Kidney glomerular epithelial cell (primary cell): Measurements from ENCODE around the gene MGLL.

Experiments
- DNase-seq: peaks from one replicate; lab custom pipeline; 2025; lab: John Stamatoyannopoulos, UW

Gene MGLL

DNA sequence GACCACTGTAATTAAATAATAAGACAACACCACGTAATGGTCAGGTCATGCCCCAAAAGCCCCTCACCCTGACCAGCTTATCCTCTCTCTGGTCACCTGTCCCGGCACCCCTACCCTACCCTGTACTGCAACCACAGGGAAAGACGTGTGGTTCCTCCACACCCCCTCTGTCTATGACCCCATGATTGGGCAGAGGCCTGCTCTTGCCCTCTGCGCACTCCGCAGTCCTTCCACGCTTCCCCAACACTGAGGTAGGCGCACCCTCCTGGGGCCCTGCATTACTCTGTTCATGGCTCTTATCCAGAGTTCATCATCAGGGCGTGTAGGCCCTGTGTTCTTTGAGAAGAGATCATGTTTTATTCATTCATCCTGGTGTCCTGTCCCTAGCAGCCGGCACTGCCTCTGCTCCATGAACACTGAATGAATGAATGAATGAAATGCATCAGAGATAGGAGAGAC is 33.8 kb downstream of the MGLL start:
- no peak for DNase-seq

DNA sequence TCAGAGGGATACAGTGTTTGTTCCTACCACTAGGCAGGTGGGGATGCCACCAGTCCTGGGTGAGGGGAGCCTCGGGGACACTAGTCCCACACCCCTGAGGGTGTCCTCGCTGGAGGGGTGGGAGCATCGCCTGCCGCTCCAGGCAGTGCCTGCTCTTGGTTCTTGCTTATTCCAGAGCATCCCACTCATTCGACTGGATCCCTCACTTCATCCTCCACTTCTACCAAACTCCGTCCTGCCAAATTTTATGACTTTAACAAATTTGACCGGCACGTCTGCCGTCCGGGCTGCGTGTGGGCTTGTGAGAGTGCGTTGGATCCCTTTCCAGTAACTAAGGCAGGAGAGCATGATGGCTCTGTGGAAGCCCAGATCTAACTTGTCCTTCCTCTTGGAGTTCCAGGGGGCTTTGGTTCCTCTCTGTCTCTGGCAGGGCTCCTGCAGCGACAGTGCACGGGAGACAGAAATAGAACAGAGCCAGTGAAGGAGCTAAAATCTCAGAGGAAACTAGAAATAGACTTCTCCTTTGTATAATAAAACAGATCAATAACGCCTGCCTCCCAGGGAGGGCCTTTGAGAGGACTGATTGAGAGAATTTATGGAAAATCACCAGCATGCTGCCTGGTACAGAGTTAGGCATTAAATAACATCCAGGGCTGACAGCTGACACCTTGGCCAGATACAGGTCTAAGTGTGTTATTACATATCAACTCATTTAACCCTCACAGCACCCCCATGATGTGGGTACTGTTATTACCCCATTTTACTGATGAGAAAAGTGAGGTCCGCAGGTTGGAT is 34.5 kb downstream of the MGLL start:
- DNase-seq: no peak

DNA sequence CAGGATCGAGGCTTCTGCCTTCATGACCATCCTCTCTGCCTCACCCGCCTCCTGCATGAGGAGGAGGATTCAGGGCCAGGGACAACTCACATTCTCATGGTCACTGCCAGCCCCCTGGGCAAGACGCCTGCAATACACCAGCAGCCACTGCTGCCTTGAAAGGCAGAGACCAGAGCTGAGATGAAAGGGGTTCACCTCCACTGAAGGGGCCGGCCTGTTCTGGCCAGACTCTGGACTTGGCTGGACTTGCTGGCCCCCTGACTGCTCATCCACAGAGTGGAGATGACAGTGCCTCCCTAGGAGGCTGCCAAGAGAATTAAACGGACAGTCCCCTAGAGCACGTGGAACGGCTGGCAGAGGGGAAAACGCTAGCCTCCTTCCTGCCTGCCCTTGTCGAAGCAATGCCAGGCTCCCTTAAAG is 35.2 kb downstream of the MGLL start:
- DNase-seq: no peak

DNA sequence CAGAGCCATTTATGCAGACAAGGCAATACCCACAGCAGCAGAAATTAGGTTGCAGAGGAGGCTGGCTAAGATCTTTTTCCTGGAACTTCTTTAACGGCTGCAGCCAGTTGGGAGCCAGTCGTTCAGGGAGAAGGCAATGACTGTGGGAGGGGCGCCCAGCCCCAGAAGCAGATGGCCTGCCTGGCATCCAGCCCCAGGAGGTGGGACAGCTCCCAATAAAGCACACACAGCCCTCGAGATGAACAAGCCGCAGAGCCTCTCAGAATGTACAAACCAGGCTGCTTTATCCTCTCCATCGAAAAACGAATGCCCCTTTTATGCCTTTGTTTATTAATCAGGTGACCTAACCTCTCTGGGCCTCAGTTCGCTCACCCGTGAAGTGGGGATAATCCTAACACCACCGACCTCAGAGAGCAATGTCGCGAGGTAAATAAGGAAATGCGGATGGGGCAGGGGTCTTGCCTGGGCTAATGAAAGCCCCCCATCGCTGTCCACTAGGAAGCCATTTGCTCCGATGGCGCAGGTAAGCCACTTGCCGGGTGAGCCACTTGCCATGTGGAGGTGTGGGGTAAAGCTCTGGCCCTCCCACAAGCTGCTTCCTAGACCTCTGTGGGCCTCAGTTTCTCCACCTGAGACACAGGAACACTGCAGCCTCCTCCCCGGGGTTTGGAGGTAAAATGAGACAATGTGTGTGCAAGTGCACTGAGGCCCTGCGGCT is 35.8 kb downstream of the MGLL start:
- no peak for DNase-seq

DNA sequence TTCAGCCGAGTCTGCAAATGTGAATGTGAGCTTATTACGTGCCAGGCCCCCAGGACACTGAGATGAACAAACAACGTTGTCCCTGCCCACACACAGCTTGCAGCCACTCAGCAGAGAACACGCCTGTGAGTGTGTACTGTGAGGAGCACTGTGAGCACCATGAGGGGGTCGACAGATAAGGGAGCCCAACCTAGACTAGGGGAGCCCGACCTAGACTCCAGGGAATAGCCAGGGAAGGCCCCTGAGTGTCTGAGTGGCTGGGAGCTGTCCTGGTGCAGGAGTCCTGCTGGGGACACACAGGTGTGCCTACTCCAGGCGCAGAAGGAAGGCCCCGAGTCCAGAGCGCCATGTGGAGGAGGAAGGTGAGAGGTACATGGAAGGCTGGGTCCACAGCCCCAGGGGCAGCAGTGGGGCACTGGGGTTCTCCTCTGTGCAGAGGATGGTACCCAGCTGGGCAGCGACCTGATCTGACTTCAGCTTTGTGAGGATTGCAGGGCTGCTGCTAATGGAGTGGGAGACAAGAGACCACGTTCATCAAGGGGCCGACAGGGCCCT is 36.5 kb downstream of the MGLL start:
- DNase-seq: no peak

DNA sequence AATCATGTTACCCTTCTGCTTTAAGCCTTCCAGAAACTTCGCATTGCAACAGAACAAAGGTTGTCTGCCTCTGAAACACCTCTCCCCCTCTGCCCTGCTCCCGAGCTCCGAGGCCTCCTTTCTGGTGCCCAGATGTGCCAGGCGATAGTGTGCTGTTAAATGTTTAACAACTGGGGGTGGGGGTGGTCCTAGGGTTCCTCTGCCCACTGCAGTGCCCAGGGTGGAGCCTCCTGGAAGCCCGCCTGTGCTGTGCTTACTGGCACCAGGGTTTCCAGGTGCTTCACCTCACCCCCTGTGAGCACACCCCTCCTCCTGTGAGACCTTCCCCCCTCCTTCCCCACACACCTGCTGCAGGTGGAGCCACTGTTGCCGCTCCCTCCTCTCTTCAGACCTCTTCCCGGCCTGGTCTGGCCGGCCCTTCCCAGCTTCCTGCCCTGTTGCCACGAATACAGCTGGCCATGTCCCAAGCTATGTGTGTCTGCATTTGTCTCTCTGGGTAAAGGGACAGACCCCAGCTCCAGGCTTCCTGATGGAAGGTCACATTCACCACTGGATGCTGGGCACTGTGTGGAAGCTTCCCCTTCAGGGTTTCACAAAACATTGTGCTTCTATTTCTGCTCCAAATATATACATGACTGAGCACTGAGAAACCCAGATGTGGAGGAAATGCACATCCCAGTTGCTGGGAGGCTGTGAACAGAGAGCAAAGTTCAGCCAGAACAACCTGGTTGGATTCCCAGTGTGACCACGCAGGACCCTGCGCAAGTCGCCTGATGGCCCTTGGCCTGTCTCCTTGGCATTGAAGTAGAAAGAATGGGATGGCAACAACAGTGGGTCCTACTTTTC is 37.2 kb downstream of the MGLL start:
- no peak for DNase-seq

DNA sequence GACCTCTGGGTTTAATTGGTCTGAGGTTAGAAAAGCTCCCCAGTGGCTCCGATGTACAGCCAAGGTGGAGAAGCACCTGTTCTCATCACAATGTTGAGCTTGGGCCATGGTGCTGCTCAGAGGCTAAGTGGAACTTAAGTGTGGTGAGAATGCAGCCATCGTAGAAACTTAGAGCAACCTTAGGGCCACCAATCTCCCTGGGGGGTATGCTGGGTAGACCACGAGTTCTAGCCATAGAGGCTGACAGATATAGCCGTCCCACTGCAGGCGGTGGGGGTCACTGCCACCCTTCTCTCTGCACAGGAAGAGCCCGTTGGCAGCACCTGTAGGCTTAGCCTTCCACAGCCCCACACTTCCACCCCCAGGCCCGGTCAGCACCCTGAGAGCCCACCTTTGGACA is 38.0 kb downstream of the MGLL start:
- DNase-seq: no peak

DNA sequence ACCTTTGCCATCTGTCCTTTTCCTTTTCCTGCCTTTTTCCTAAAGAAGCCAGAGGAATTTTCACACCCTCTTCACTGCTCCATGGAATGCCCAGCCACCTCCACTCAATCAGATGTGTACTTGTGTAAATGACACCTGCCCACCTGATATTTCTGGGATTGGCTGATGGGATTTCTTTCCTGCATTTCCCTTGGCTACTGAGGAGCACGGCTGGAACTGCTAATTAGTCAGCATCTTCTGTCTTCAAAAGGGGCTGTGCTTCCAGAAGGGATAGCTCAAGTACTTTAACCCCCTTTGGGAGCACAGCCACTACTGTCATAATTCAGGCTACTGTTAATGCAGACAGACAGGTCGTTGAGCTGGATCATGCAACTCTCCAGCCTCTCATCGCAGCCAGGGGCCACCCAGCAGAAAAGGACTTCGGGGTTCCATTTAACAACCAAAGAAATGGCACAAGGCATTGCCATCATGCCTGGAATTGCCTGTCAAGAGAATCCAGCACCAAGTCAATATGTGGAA is 38.6 kb downstream of the MGLL start:
- no peak for DNase-seq

DNA sequence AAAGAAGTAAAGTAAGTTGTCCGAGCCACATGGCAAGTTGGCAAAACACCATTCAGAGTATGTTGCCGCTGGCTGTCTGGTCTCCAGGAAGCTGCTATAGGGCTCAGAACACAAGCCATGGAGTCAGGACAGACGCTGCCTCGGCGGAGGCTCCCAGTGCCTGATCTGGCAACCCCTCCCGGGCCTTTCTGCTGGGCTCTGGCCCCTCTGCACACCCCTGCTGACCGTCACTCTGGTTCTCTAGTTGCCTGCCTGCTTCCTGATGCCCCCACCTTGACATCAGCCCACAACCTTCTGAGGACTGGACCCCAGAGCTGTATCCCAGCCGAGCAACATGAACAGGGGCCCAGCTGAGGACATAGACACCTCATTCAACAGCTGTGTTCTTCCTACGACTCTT is 39.1 kb downstream of the MGLL start:
- no peak for DNase-seq

DNA sequence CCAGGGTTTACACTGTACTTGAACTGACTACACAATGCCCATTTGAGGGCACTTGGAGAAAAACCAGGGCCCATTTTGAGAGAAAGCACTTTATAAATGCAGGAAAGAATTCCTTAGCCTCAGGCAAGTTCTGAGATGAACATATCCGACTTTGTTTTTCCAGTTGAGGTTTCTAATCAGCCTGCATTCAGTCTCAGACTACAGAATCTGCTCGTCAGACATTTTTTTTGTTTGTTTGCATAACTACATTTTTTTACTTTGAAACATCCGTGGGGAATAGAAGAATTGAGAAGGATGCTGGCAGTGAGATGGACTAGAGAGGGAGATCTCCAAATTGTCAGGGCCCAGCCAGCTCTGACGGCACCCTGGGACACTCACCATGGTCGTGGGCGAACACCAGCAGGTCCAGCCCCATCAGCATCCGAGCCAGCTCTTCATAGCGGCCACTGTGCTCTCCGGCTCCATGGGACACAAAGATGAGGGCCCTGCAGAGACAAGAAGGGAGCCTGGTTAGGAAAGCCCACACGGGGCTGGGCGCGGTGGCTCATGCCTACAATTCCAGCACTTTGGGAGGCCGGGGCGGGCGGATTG is 40.8 kb downstream of the MGLL start:
- DNase-seq: no peak

DNA sequence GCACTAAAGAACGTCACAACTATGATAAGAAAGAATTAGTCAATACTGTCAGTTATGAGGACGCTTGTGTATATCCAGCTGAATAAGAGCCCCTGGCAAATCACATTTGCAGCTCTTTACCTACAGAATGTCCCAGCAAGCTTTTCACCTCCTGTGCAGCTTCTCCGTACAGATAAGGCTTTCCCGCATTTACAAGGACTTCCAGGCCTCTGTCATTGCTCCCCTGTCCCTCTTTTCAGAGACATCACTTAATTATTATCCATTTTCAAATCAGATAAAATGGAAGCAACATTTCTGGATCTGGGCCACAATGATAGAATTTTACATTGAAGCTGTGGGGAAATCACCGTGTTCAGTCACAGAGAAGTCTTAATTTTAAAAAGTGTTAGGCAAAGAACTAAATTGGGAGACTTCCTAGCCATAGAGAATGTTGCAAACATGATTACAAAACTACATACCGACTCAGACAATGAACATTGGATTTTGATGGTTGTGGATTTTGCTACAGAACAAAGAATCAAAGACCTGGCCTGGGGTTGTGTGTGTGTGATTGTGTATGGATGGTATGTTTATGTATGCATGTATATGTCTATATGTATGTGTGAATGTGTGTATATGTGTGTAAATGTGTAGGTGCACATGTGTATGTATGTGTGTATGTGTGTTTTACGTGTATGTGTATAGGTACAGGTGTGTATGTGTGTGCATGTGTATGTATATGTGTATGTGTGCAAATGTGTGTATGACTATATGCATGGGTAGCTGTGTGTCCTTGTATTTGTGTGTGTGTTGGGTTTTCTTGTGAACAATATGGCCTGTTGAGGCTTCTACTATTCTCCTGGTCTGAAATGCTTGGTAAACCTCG is 41.5 kb downstream of the MGLL start:
- DNase-seq: no peak

DNA sequence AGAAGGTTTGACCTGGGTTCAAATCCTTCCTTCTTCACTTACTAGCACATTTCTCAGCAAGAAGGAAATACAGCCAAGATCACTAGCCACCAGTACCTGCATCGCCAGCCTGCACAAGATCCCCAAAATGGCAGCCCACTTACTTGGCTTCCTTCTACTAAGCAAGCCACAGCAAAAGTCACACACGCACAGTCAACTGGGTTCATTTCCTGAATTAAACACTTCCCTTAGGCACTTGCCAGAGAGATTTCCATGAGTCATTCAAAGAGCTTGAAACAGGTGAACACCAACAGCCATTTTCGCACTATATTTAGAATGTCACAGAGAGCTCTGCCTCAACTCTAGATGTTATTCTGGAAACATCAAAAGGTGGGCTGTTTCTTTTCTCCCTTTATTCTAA is 42.6 kb downstream of the MGLL start:
- DNase-seq: no peak

DNA sequence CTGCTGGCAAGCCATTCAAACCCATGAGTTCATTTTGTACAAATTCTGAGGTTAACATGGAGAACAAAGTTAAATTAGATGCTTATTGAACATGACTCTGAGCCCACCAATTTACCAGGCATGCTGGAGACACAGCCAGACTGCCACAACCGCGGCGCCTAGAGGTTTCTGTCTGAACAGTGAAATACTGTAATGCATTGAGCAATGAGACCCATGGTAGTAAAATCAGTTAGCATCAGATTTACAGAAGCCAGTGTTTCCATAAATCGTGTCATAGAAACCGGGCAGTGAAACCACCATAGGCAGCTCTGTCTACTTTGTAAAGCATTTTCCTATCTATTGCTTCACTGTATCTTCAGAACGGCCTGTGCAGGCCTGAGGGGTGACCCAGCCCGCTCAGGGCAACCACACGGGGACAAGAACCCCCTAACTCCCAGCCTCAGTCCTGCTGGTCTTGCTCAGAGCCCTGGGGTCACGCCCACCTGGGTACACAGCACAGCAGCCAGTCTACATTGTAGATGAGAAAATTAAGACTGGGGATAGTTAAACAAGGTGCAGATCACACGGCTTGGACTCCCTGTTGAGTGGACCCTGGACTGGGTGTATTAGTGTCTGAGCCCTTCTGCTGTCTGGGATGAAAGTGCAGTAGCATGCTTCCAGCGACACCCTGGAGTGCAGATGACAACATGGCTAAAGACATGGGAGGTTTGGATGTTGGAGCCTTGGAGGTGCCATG is 44.2 kb downstream of the MGLL start:
- DNase-seq: no peak

DNA sequence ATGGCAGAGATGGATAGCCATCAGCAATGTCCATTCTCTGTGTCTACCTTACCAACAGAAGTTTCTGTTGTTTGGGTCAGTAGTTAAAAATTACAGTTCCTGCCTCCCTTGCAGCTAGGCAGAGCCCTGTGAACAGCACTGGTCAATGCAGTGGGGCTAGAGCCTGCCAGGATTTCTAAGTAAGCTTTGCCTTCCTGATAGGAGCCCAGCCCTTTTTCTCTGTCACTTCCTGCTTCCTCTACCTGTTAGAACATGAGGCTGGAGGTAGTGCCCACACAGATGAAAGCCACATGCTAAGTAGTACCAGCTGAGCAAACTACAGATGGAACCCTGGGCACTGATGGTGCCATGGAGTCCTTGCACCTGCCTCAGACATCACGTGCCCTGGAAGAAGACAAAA is 45.0 kb downstream of the MGLL start:
- no peak for DNase-seq

DNA sequence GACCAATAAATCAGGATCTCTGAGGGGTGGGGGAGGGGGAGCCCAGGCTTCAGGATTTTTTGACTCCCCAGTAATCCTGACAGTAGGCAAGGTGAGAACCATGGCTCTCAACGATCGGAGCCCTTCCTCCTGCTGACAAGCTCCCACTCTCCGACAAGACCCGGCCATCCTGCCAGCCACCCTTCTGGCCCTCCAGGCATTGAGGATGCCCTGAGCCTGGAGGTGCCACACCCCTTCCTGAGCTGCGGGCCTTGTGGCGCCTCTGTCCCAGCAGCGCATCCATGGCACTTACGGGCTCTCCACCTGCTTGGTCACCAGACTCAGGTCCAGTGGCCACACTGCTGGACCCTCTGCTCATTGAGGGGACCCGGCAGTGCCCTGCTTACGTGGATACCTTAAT is 46.0 kb downstream of the MGLL start:
- DNase-seq: no peak

DNA sequence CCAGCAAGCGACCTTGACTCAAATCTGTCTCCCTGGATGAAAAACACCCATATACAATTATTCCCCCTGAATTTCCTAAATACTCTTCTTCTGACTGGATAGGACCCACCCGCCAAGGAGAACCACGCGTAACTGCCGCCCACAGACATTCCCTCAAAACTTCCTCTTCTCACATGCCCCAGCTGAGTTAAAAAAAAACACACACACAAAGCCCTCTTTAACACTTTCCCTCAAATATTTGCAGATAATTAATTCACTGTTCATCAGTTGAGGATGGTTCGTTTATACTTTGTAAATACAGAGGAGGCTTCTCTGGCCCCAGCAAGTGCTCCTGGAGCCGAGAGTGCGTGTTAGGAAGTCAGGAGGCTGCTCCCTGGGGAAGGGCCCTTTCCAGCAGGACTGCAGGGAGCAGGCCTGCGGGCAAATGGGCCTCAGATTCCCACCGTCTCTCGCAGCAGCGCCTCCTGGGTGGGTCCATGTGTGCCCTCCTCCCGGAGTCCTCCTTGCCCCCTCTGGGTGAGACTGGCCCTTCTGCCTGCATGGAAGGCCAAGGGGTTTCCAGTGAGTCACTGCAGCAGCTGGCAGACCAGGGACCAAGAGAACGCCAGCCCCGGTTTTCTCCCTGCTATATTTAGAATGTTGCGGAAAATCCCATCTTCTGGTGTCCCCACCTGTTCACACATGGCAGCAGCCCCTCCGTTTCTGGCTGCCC is 46.8 kb downstream of the MGLL start:
- peak; percentile 53 for DNase-seq

DNA sequence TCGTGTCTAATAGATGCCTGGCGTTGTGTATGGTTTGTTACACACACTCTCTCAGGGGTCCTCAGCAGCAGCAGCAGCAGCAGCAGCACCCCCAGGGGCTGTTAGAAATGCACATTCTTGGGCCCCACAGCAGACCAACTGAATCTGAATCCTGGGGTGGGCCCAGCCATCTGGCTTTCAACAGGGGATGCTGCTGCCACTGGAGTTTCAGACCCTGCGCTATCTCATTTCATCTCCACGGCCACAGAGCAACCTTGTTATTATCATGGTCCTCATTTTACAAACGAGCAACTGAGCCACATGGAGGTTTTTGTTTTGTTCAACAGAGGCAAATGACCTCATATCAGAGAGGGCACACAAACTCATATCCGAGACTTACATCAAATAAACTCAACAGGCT is 47.7 kb downstream of the MGLL start:
- no peak for DNase-seq

DNA sequence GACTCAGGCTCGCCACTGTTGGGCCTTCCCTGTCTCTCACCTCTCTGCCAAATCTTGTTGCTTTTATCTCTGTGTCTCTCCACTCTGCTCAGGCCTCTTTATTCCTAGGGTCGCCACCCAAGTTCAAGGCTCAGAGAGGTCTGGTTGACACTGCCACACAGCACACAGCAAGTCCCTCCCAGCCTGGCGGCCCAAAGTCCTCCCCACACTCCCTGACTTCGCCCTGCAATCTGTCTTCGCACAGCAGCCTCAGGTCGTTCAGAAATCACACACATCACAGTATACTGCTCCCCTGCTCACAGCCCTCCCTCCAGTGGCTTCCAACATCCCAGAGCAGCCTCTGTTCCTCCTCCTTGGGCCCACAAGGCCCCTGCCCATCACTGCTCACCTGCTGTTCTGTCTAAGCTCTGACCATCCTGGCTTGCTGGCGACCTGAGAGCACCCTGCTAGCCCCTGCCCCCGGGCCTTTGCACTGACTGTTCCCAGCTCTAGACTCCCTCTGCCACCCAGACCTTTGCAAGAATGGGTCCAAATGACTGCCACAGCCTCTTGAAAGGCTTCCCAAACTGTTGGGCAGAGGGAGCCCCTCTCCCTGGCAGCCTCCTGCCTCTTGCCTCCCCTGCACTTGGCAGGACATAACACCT is 48.4 kb downstream of the MGLL start:
- DNase-seq: no peak
